Neuron (in vitro differentiated cells): ENCODE data around the gene ZFAND3.

Experiments
- H2AFZ ChIP-seq: one replicate; pipeline ENCODE4 v1.6.1; 2013; ENCODE audit warnings: low read depth, mild to moderate bottlenecking, inconsistent platforms, low read length, moderate library complexity
- H3K27me3 ChIP-seq: one replicate; pipeline ENCODE4 v1.6.1; 2013; ENCODE audit warnings: low read length; ENCODE audit not compliant: insufficient read depth
- H3K36me3 ChIP-seq: one replicate; pipeline ENCODE4 v1.6.1; 2013; ENCODE audit warnings: low read length; ENCODE audit not compliant: insufficient read depth
- H3K4me1 ChIP-seq: one replicate; pipeline ENCODE4 v1.6.1; 2013; ENCODE audit warnings: low read length; ENCODE audit not compliant: insufficient read depth
- H3K4me3 ChIP-seq: 2 replicates; pipeline ENCODE4 v1.5.1; 2013; ENCODE audit warnings: mild to moderate bottlenecking, low read length, moderate library complexity
- H3K9me3 ChIP-seq: one replicate; pipeline ENCODE4 v1.6.1; 2013; ENCODE audit warnings: low read length

Gene ZFAND3

DNA sequence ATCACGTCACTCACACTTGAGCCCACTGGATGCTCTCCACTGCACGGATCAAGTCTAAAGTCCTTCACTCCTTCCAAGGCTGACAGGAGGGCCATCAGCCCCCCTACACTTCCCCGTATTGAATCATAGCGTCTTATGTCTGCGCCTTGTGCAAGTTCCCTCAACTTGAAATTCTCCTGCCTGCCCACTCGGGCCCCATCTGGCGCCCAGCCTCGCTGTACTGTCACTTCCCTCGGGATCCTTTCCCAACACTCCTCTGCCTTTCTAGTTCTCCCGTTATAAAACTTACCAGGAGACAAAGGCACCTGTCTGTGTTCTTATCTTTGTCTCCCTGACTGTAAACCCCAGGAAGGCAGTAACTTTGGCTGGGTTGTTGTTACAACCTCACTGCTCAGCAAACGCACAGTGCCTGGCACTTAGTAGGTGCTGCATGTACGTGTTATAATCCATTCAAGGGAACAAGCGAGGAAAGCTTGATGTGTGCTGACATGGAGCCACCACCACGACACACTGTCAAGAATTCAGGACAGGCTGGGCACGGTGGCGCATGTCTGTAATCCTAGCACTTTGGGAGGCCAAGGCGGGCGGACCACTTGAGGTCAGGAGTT, 33.8 kb upstream of the ZFAND3 start:
- Histone ChIP-seq H3K9me3 (no peaks in the 10 kb centered on the region), H2AFZ (no peak overlapping the region)

DNA sequence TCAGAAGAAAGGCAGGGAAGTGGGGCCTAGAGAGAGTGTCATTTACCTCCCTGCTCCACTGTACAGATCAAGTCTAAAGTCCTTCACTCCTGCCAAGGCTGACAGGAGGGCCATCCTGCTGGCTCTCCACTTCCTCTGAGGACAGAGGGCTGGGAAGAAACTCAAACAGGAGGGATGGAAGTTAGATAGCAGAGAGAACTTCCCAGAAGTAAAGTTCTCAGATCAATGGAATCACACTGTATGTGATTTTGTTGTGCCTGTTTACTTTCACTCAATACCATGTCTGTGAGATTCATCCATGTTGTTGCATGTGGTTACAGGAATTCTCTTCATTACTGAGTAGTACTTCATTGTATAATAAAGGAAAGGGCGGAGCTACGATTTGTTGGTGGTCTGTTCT, 32.3 kb upstream of the ZFAND3 start:
- Histone ChIP-seq H2AFZ (no peak overlapping the region), H3K4me1 (peaks cover 34% of the 10 kb centered on the region), H3K27me3 (no peaks in the 10 kb centered on the region), H3K36me3 (no peaks in the 10 kb centered on the region), H3K4me3 (no peak overlapping the region), H3K9me3 (no peaks in the 10 kb centered on the region)

More for the DNA sequence above, 33.8 kb upstream of the ZFAND3 start:
- H3K4me1 ChIP-seq, result peaks cover 26% of the 10 kb centered on the region
- H3K36me3 ChIP-seq, result no peaks in the 10 kb centered on the region
- H3K27me3 ChIP-seq, result no peaks in the 10 kb centered on the region
- H3K4me3 ChIP-seq, result no peak overlapping the region

DNA sequence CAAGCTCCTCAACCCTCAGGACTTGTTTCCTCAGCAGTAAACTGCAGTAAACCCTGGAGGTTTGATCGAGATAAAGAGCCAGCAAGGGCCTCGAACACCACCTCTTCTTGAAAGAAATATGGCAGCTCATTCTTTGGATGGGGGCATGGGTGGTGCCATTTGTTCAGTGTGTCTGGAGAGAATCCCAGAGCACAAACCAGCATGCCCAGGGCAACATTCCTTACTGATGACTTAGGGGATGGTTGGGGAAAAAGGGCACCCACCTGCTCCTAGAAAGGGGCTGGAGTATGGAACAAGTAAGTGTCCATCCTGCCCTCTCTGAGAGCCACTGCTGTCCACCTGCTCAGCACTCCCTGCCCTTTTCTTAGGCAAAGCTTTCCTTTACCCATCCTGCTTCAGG, 31.3 kb upstream of the ZFAND3 start:
- Histone ChIP-seq H3K4me3 (no peak overlapping the region), H3K9me3 (no peaks in the 10 kb centered on the region), H3K36me3 (no peaks in the 10 kb centered on the region), H3K4me1 (peaks cover 30% of the 10 kb centered on the region), H3K27me3 (no peaks in the 10 kb centered on the region), H2AFZ (no peak overlapping the region)

DNA sequence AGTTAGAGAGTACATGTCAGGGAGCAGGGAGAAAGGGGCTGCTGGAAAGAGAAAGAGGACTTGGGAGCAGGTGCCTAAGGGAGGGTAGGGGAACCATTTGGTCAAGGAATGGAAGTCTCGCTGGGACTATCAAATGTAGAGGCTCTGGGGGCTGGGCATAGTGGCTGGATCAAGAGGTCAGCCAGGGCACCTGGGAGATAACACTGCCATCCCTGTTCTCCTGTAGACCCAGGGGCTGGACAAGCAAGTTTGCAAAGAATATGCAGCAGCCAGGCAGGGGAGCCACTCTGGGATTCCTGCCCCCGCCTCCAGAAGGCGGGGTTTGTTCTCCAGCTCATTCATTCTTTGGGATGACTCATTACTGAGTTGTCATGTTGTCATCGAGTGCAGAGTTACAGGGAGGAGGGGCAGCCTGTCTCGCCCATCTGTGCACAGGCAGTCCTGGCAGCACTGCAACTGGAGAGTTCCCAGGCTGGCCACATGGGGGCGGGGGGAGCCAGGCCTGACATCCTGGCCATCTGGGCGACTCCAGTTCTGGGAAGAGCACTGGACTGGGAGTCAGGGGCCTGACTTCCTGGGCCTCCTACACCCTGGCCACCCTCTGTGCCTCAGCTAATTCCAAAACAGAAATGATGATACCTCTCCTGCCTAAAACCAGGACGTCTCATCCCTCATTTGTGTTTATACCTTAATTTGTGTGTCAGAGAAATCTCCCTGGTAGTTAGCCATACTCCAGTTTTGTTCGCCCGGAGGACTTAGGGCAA, 28.2 kb upstream of the ZFAND3 start:
- Histone ChIP-seq H3K4me1 (peaks cover 14% of the 10 kb centered on the region), H2AFZ (no peak overlapping the region), H3K36me3 (no peaks in the 10 kb centered on the region), H3K4me3 (no peak overlapping the region), H3K9me3 (no peaks in the 10 kb centered on the region), H3K27me3 (no peaks in the 10 kb centered on the region)

DNA sequence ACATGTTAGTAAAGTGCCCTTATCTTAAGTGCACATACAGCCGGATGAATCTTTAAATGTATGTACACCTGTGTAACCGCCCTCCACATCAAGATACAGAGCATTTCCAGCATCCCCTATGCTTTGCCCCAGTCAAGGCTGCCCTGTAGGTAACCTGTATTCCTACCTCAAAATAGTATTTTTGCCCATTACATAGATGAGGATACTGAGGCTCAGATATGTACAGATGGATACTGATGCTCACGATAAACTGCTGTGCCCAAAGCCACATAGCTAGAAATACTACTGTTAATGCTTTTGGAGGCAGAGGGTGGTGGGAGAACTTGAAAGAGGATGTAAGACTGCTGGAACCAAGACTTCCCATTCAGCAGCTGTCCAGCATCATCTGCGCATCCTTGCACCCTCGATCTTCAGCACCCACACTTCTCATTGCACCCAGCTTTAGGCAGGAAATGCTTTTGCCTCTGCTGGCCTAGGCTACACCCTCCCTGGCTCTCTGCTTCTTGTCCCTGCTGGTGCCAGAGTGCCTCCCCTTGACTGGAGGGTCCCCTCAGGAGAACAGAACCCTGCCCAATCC, 27.0 kb upstream of the ZFAND3 start:
- H3K27me3 ChIP-seq, result no peaks in the 10 kb centered on the region

DNA sequence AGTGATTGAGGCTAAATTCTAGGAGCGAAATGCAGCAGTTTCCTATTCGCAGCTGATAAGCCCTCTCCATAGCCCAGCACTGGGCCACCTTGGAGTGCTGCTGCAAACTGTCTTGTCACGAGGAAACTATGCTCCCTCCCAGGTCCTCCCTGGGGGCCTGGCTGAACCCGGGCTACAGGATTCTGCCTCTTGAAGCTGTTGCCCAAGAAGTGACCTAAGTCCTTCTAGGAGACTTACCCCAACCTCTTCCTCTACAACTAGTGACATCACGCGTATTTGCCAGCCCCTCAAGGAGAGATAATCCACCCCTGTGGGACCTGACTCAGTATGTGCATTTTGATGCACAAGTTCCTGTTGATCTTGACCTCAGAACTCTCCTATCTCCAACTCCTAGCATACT, 26.5 kb upstream of the ZFAND3 start:
- Histone ChIP-seq H3K27me3 (no peaks in the 10 kb centered on the region), H3K36me3 (no peaks in the 10 kb centered on the region), H3K4me3 (no peak overlapping the region), H2AFZ (no peak overlapping the region), H3K4me1 (peaks cover 14% of the 10 kb centered on the region), H3K9me3 (no peaks in the 10 kb centered on the region)

More for the DNA sequence above, 27.0 kb upstream of the ZFAND3 start:
- no peak overlapping the region for H3K4me3 ChIP-seq
- H3K9me3 ChIP-seq, result no peaks in the 10 kb centered on the region
- H3K4me1 ChIP-seq, result peaks cover 14% of the 10 kb centered on the region
- no peaks in the 10 kb centered on the region for H3K36me3 ChIP-seq
- no peak overlapping the region for H2AFZ ChIP-seq

DNA sequence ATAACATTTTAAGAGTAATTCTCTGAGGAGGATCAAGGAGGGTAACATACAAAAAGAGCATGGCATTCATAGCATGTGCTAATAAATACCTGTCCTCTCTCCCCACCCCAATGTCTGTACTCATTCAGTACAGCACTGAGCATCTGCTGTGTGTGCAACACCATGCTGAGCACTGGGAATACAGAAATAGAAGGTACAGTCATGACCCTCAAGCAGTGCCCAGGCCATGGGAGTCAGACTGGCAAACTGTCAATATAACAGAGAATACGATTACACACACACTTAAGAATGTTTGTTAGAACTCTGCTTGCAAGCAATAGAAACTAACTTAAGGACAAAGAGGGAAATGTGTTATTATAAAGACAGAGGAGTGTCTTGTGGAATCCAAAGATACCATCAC, 24.7 kb upstream of the ZFAND3 start:
- Histone ChIP-seq H3K4me1 (peaks cover 14% of the 10 kb centered on the region), H2AFZ (no peak overlapping the region), H3K36me3 (no peaks in the 10 kb centered on the region), H3K9me3 (no peaks in the 10 kb centered on the region), H3K27me3 (no peaks in the 10 kb centered on the region), H3K4me3 (no peak overlapping the region)

DNA sequence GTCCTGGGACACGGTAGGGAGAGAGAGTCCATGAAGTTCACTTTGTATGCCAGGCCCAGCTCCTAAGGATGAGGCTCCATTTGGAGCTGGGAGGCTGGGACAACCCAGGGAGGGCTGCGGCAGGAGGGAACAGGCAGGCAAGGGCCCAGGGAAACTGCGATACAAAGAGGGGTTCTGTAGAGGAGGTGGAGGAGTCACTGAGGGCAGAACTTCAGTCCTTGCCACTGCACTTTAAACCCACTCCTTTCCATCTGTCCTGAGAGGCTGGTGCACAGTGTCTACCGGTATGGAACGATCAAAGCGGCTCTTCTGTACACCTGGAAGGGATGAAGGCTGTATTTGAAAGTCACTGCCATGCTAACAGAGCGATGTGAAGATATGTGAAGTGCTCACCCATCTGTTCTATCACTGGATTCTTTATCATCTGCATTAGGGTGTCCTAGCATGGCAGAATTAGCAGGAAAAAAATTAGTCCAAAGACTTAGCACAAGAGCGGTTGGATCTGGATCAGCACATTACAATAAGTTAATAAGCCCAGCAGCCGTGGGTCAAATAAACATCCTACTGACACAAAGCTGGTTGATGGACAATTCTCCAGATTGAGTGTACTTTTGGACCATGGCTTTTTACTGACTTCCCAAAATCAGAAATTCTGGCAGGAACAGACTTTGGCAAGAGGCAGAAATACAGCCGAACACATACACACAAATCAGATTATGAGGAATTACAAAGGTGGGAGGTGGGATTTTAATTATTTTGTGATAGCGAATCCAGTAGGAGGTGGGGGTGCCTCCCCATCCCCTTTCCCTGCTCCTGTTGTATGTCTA, 20.9 kb upstream of the ZFAND3 start:
- Histone ChIP-seq H3K4me3 (no peak overlapping the region), H3K9me3 (no peaks in the 10 kb centered on the region), H3K36me3 (no peaks in the 10 kb centered on the region), H3K4me1 (peaks cover 5% of the 10 kb centered on the region), H3K27me3 (no peaks in the 10 kb centered on the region), H2AFZ (no peak overlapping the region)

DNA sequence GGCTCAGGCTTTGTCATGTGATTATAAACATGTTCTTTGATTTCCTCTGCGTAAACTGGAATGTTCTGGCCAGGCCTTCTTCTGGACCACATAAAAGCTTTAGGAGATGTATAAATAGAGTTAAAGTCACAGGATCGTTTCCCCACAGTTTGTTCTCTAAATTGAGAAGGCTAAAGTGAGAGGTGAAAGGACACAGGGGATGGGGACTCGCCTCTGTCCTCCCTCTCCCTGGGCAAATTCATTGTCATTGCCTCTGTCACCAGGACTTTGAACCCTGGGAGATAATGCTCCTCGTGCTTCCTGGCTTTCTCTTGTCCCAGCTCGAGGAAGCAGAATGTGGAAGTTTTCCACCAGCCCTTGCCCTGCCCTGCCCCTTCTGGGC, 20.3 kb upstream of the ZFAND3 start:
- H2AFZ ChIP-seq, result no peak overlapping the region
- H3K4me1 ChIP-seq, result peaks cover 5% of the 10 kb centered on the region
- H3K36me3 ChIP-seq, result no peaks in the 10 kb centered on the region
- H3K4me3 ChIP-seq, result no peak overlapping the region
- no peaks in the 10 kb centered on the region for H3K9me3 ChIP-seq
- H3K27me3 ChIP-seq, result no peaks in the 10 kb centered on the region

DNA sequence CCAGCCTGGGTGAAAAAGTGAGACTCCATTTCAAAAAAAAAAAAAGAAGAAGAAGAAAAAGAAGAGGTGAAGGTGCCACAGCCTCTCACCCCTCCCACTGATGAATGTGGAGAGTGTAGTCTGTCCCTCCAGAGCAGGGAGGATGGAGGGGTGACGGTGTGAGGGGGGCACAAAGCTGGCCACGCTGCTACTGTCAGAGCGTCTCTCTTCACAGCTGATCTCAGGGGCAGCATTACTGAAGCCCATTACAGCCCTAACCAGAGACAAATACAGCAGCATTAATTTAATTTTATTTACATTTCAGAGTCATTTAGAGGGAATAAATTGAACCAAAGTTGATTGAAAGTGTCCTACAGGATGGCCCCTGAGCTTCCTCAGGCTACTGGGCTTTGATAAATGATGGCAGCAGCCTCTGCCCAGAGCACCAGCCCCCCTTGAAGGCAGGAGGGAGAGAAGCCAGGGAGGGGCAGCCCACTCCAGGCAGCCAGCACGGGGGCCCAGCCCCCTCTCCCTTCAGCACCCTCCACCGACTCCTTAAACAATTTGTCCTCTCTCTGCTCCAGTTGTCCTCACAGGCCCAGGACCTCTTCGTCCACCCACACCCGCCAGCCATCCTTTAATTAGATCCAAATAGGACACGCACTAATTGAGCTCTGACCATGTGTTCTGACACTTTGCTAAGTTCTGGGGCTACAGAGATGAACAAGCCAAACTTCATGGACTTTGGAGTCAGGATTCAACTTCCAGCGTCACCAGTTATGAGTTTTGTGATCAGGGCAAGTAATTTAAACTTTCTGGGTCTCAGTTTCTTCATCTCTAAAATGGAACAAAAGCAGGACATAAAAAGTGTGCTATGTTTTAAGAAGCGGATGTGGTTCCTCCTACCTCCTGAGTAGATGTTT, 18.6 kb upstream of the ZFAND3 start:
- Histone ChIP-seq H3K9me3 (no peaks in the 10 kb centered on the region), H3K4me1 (peaks cover 5% of the 10 kb centered on the region), H2AFZ (no peak overlapping the region), H3K4me3 (no peak overlapping the region), H3K27me3 (no peaks in the 10 kb centered on the region), H3K36me3 (no peaks in the 10 kb centered on the region)

DNA sequence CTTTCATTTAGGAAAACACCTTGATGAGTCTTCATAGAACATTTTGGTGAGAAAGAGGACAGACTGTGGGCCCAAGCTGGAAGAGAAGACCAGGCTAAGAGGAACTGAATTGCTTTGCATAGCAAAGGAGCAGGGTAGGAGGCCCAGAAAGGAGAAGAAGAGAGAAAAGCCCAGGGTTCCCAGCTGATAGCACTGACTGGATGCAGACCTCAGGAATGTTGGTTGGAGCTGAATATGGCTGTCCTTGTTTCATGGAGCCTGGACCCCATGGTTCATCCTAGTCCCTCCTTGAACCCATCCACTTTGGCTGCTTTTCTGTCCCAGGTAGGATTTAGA, 18.0 kb upstream of the ZFAND3 start:
- Histone ChIP-seq H2AFZ (no peak overlapping the region), H3K36me3 (no peaks in the 10 kb centered on the region), H3K4me3 (no peak overlapping the region), H3K27me3 (no peaks in the 10 kb centered on the region), H3K4me1 (peaks cover 5% of the 10 kb centered on the region), H3K9me3 (no peaks in the 10 kb centered on the region)

DNA sequence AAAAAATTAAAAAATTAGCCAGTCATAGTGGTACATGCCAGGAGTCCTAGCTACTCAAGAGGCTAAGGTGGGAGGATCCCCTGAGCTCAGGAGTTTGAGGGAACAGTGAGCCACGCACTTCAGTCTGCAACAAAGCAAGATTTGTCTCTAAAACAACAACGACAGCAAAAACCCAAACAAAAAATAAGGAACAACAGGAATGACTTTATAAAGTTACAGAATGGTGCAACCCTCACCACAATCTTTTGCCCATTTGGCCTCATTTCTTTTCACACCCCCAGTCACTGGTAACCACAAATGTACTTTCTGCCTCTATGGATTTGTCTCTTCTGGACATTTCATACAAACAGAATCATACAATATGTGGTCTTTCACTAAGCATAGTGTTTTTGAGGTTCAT, 16.7 kb upstream of the ZFAND3 start:
- Histone ChIP-seq H3K4me3 (no peak overlapping the region), H3K4me1 (peaks cover 5% of the 10 kb centered on the region), H3K9me3 (no peaks in the 10 kb centered on the region), H3K27me3 (no peaks in the 10 kb centered on the region), H3K36me3 (no peaks in the 10 kb centered on the region), H2AFZ (no peak overlapping the region)
